ENCODE results near the gene SF3B6. TPM values are rescaled to one million over a fixed set of nuclear protein-coding genes. Genes with fewer than 3 reads are reported as not detected.

The SF3B6 gene
- total and polyA plus RNA-seq, 2 donors (not counting 3 experiments of a cell fraction or from before 2014, with no cell fraction given): 105 to 150 TPM

- dilution Hi-C loops (cut with MboI; ENCODE audit: extremely low pct_ligation_motif_present, low sequenced_read_pairs): no loop called here
- ChIA-PET POLR2A (interaction anchor here (0.6 kb wide), 1 partner anchor 117 kb away, joined by 4 read pairs; no protein-coding TSS in a partner anchor), CTCF (interaction anchor here (0.8 to 2.7 kb wide), 3 partner anchors 35 to 225 kb away, joined by 4 to 8 read pairs (median 5); partner anchors contain the start of genes ATAD2B and TP53I3)
- peak; percentile 9 for TF ChIP-seq MYC (IDR thresholded peaks at IDR 0.05; ENCODE audit: low read depth, low read length)
- peak; percentile 64 for TF ChIP-seq POLR2A (IDR thresholded peaks at IDR 0.05; ENCODE audit: low read depth, low read length)
- TF ChIP-seq GATA2 (IDR thresholded peaks at IDR 0.05; ENCODE audit: insufficient read depth, insufficient read length, low read depth, low read length): no peak
- peak; percentile 38 for TF ChIP-seq POLR2AphosphoS5 (IDR thresholded peaks at IDR 0.05; ENCODE audit: insufficient read depth, low read depth, low read length)
- no peak for TF ChIP-seq MAX (IDR thresholded peaks at IDR 0.05; ENCODE audit: insufficient read depth, insufficient read length)
- TF ChIP-seq FOS (IDR thresholded peaks at IDR 0.05; ENCODE audit: borderline replicate concordance, insufficient read depth, low read length): no peak
- no peak for TF ChIP-seq CTCF (IDR thresholded peaks at IDR 0.05; ENCODE audit: extremely low read depth in 1 of 2, insufficient read depth in 1 of 2, low read depth in 1 of 2, low read length in 2 of 2)
- H2AFZ ChIP-seq (ENCODE audit: low read depth, low read length): peak within 1 kb of the TSS; percentile 77
- no TSS peak for BruUV-seq (replicated peaks)
- intact Hi-C loops (cut with micrococcal nuclease): no loop called here
- no peaks in the 10 kb centered on the region for H3K36me3 ChIP-seq (ENCODE audit: control insufficient read depth in 2 of 2, extremely low read depth in 1 of 2, insufficient read depth in 2 of 2, low read length in 2 of 2)
- no peaks in the 10 kb centered on the region for H3K27me3 ChIP-seq (ENCODE audit: control insufficient read depth in 2 of 2, insufficient read depth in 2 of 2, low read length in 2 of 2)
- peak; percentile 63 for FAIRE-seq
- peak within 1 kb of the TSS; percentile 64 for H3K9ac ChIP-seq (replicated peaks; ENCODE audit: extremely low read depth, insufficient read depth, low read length)
- H3K4me3 ChIP-seq (replicated peaks in 1 of 3; ENCODE audit: insufficient read depth in 1 of 3, low read depth in 1 of 3, low read length in 3 of 3): peak within 1 kb of the TSS; percentile 75 to 93 (median 77)
- no peaks in the 10 kb centered on the region for H3K9me3 ChIP-seq (replicated peaks; ENCODE audit: control insufficient read depth, insufficient read depth, low read length)
- H3K9me1 ChIP-seq (replicated peaks; ENCODE audit: control insufficient read depth, extremely low read depth, insufficient read depth, low read length): no peaks in the 10 kb centered on the region
- H3K27ac ChIP-seq (ENCODE audit: insufficient read depth, low read depth, low read length): no peak within 1 kb of the TSS
- H3K79me2 ChIP-seq (ENCODE audit: control insufficient read depth, insufficient read depth, low read length): peaks cover 16% of the 10 kb centered on the region
- DNase-seq (ENCODE audit: low read depth, low spot score): peak; percentile 47
- peaks cover 23% of the 10 kb centered on the region for H3K4me1 ChIP-seq (ENCODE audit: control insufficient read depth, extremely low read depth, insufficient read depth, low read length)
- H3K4me2 ChIP-seq (ENCODE audit: insufficient read depth, low read length): peak within 1 kb of the TSS; percentile 60
- no peaks in the 10 kb centered on the region for H4K20me1 ChIP-seq (replicated peaks; ENCODE audit: control insufficient read depth, extremely low read depth, insufficient read depth, low read length)
These were observed 26.6 kb downstream of the SF3B6 start, which contains the start of gene FKBP1B for GRCh38 chr2:24049485-24050021. Gene FKBP1B, plus strand, starts transcription at chr2:24049741. Its CDS starts 109 bp downstream, at chr2:24049850.

Data from endothelial cell of umbilical vein (primary cell).